PC-9 (cell line): Measurements from ENCODE around the gene TRIO. TPM values are rescaled to one million over a fixed set of nuclear protein-coding genes. Genes with fewer than 3 reads are reported as not detected.

Experiments used
- BruUV-seq: library from RNA; stranded (reverse); fragments of 400-500 nt; replicated peaks from 2 replicates; lab custom pipeline; 2021; lab: Mats Ljungman, UMichigan
- CTCF ChIA-PET: fragments of 300-600 bp; sonication (Branson Sonifier 250); formaldehyde crosslinking; loops from one replicate; lab custom pipeline; 2022; ENCODE audit warnings: antibody characterized with exemption; lab: Charles Lee
- POLR2A ChIA-PET: fragments of 300-600 bp; sonication (Branson Sonifier 250); formaldehyde crosslinking; loops from one replicate; lab custom pipeline; 2022; ENCODE audit warnings: antibody characterized with exemption; ENCODE audit not compliant: unreplicated experiment; lab: Charles Lee
- DNase-seq, 2 experiments: peaks; one replicate each; pipeline versions ENCODE4 v3.0.0 to v3.0.0-alpha.2; 2015 to 2022; ENCODE audit warnings: mixed read lengths in 1 of 2
- H2AFZ ChIP-seq: fragments of 200-600 bp; sonication (generic); 2 replicates; pipeline ENCODE4 v1.8.1; 2017; ENCODE audit warnings: antibody characterized with exemption
- H3F3A ChIP-seq: fragments of 200-600 bp; sonication (generic); 2 replicates; pipeline ENCODE4 v1.8.1; 2017; ENCODE audit warnings: antibody characterized with exemption, mild to moderate bottlenecking, low read depth; ENCODE audit not compliant: insufficient read depth
- H3K27ac ChIP-seq: fragments of 200-600 bp; sonication (generic); 2 replicates; pipeline ENCODE4 v1.6.1; 2016; ENCODE audit warnings: mixed run types
- H3K27me3 ChIP-seq: fragments of 200-600 bp; sonication (generic); 2 replicates; pipeline ENCODE4 v1.6.1; 2016; ENCODE audit warnings: low read depth, mixed run types; ENCODE audit not compliant: insufficient read depth
- H3K36me3 ChIP-seq: fragments of 200-600 bp; sonication (generic); 2 replicates; pipeline ENCODE4 v1.6.1; 2016; ENCODE audit warnings: low read depth, mixed run types
- H3K4me1 ChIP-seq: fragments of 200-600 bp; sonication (generic); replicated peaks from 2 replicates; pipeline ENCODE4 v1.6.1; 2016; ENCODE audit warnings: mixed run types; ENCODE audit not compliant: insufficient read depth
- H3K4me2 ChIP-seq: fragments of 200-600 bp; sonication (generic); 2 replicates; pipeline ENCODE4 v1.6.1; 2017; ENCODE audit warnings: mixed run types
- H3K4me3 ChIP-seq: fragments of 200-600 bp; sonication (generic); 2 replicates; pipeline ENCODE4 v1.6.1; 2016; ENCODE audit warnings: mixed run types
- H3K79me2 ChIP-seq: fragments of 200-600 bp; sonication (generic); 2 replicates; pipeline ENCODE4 v1.6.1; 2017; ENCODE audit warnings: low read depth, mixed run types
- H3K9me2 ChIP-seq: fragments of 200-600 bp; sonication (generic); 2 replicates; pipeline ENCODE4 v1.8.1; 2017; ENCODE audit warnings: mild to moderate bottlenecking; ENCODE audit not compliant: insufficient read depth
- H3K9me3 ChIP-seq: fragments of 200-600 bp; sonication (generic); 2 replicates; pipeline ENCODE4 v1.8.1; 2016; ENCODE audit warnings: low read depth; ENCODE audit not compliant: insufficient read depth
- H4K20me1 ChIP-seq: fragments of 200-600 bp; sonication (generic); 2 replicates; pipeline ENCODE4 v1.8.1; 2017; ENCODE audit not compliant: insufficient read depth
- CTCF ChIP-seq: fragments of 200-600 bp; sonication (generic); conservative IDR thresholded peaks from 2 replicates; pipeline ENCODE4 v1.6.1; 2017; ENCODE audit warnings: mixed run types, antibody characterized with exemption, mild to moderate bottlenecking, moderate library complexity
- EZH2 ChIP-seq: fragments of 200-600 bp; sonication (generic); IDR thresholded peaks from 2 replicates; pipeline ENCODE4 v1.8.0; 2017; ENCODE audit warnings: antibody characterized with exemption, low read depth
- intact Hi-C: fragments of 100-400 bp; cut with micrococcal nuclease; formaldehyde crosslinking; loops from one replicate; pipeline ENCODE4 v1.10.0; 2022; ENCODE audit not compliant: unreplicated experiment
- total RNA-seq: library from RNA; stranded (reverse); gene quantifications from 2 replicates; pipeline ENCODE4 v1.2.3, GENCODE V29; 2021

TRIO gene
- total RNA-seq, 1 experiment from 2014 or later: 596 TPM

DNA sequence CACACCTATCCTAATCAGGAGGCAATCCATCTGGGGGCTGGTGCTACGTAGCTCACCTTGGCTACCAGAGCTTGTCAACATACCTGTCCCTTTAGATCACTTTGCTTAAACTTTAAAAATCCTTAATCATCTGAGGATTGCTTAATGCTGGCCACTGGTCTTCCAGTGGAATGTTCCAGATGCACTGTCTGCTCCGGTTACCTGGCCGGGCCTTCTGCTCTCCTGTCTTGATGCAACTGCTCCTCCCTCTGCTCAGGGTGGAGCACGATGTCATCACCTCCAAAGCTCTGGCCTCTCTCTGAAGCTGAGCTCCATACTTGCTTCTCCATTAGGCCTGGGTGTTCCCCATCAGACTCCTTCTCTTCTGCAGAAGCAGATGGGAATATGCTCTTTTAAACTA is 331.9 kb downstream of the TRIO start:
- Histone ChIP-seq H3K36me3 (peaks cover 36% of the 10 kb centered on the region), H3K27ac (peak overlapping the region; percentile 30; the same call in 1 of the 2 replicates), H3K4me2 (no peak overlapping the region), H3K9me3 (no peaks in the 10 kb centered on the region), H3K9me2 (no peaks in the 10 kb centered on the region), H4K20me1 (peaks cover 8% of the 10 kb centered on the region; the same call in 1 of the 2 replicates), H2AFZ (no peak overlapping the region), H3K4me3 (no peak overlapping the region), H3F3A (peaks cover 16% of the 10 kb centered on the region; the same call in 1 of the 2 replicates), H3K27me3 (no peaks in the 10 kb centered on the region), H3K4me1 (peaks cover 12% of the 10 kb centered on the region; the same call in 1 of the 2 replicates), H3K79me2 (no peaks in the 10 kb centered on the region)
- peak; percentile 52 to 56 for DNase-seq
- BruUV-seq: no TSS peak
- intact Hi-C loops: loop anchor here (5.0 to 10.0 kb wide), 2 partner anchors 43 to 500 kb away; no protein-coding TSS in a partner anchor
- CTCF ChIA-PET: no interaction called here
- POLR2A ChIA-PET: interaction anchor here (0.5 to 0.6 kb wide), 2 partner anchors 14 to 41 kb away, joined by 4 to 7 read pairs; no protein-coding TSS in a partner anchor
- TF ChIP-seq CTCF: no peak
- TF ChIP-seq EZH2: no peak

- POLR2A ChIA-PET: interaction anchor here (0.6 kb wide), 1 partner anchor 500 kb away, joined by 5 read pairs; no protein-coding TSS in a partner anchor
- intact Hi-C loops: loop anchor here (5.0 to 10.0 kb wide), 2 partner anchors 45 to 502 kb away; no protein-coding TSS in a partner anchor
- peaks cover 37% of the 10 kb centered on the region for H3K36me3 ChIP-seq
- H3K9me2 ChIP-seq: no peaks in the 10 kb centered on the region
- CTCF ChIA-PET: interaction anchor here (0.5 kb wide), 1 partner anchor 387 kb away, joined by 3 read pairs; no protein-coding TSS in a partner anchor
- H3K27ac ChIP-seq: peak overlapping the region; percentile 30; the same call in 1 of the 2 replicates
- H3K4me1 ChIP-seq: peaks cover 12% of the 10 kb centered on the region; the same call in 1 of the 2 replicates
- no TSS peak for BruUV-seq
- DNase-seq: peak; percentile 22 to 42
- H3K27me3 ChIP-seq: no peaks in the 10 kb centered on the region
- no peaks in the 10 kb centered on the region for H3K79me2 ChIP-seq
- peaks cover 4% of the 10 kb centered on the region for H4K20me1 ChIP-seq
- TF ChIP-seq EZH2 (no peak), CTCF (no peak)
- no peaks in the 10 kb centered on the region for H3K9me3 ChIP-seq
- no peak overlapping the region for H2AFZ ChIP-seq
- H3F3A ChIP-seq: peaks cover 16% of the 10 kb centered on the region; the same call in 1 of the 2 replicates
- H3K4me2 ChIP-seq: no peak overlapping the region
- H3K4me3 ChIP-seq: no peak overlapping the region
These were observed 333.8 kb downstream of the TRIO start for GRCh38 chr5:14476786-14477435.

DNA sequence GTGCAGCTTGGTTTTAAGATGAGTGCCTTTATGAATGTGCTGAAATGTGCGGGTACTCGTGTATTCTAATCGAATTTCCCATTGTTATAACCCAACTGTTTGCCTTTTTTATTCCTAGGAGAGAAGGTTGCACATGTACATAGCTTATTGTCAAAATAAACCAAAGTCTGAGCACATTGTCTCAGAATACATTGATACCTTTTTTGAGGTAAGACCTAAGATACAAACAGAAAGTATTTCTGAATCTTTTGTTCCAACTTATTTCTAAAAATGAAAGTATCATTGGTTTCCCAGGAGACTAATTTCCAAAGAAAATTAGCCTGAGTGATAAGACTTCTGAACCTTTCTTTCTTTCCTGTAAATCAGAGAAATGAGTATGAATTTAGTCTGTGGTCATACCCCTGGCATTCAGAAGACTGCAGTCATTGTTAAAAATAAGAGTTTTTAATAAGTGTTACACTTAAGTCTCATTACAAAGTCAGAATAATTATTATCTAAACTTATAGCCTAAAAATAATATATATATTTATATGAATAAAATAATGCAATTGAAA is 336.1 kb downstream of the TRIO start:
- Histone ChIP-seq H3K9me3 (no peaks in the 10 kb centered on the region), H3K79me2 (no peaks in the 10 kb centered on the region), H3K4me2 (no peak overlapping the region), H3K9me2 (no peaks in the 10 kb centered on the region), H3K27me3 (no peaks in the 10 kb centered on the region), H3K4me1 (peaks cover 12% of the 10 kb centered on the region; the same call in 1 of the 2 replicates), H3K4me3 (no peak overlapping the region), H4K20me1 (peaks cover 4% of the 10 kb centered on the region), H2AFZ (no peak overlapping the region), H3F3A (peaks cover 16% of the 10 kb centered on the region; the same call in 1 of the 2 replicates), H3K36me3 (peaks cover 40% of the 10 kb centered on the region), H3K27ac (no peak overlapping the region)
- POLR2A ChIA-PET: no interaction called here
- DNase-seq: no peak
- TF ChIP-seq CTCF (no peak), EZH2 (no peak)
- CTCF ChIA-PET: no interaction called here
- BruUV-seq: no TSS peak
- intact Hi-C loops: loop anchor here (5.0 to 10.0 kb wide), 2 partner anchors 47 to 504 kb away; no protein-coding TSS in a partner anchor
